RWPE1 (cell line): ENCODE measurements around the gene PALM2AKAP2.

Source experiments
- CTCF ChIA-PET: fragments of 350-600 bp; sonication (Branson Sonifier 250); formaldehyde crosslinking; extraction: SDS; loops from one replicate; lab custom pipeline; 2021; lab: Yijun Ruan, JAX
- POLR2A ChIA-PET: fragments of 400-600 bp; formaldehyde crosslinking; extraction: SDS; loops from one replicate; lab custom pipeline; 2020; ENCODE audit warnings: antibody characterized with exemption; ENCODE audit not compliant: low non-redundant PET; lab: Yijun Ruan, JAX
- DNase-seq: peaks from one replicate; pipeline ENCODE4 v3.0.0; 2012; ENCODE audit warnings: low spot score
- H3K27ac ChIP-seq: fragments of 450-650 bp; 2 replicates; pipeline ENCODE4 v1.5.1; 2017
- TF ChIP-seq, protein P1 (sequence below): fragments of 450-650 bp; conservative IDR thresholded peaks from 2 replicates; pipeline ENCODE4 v1.5.1; 2017; ENCODE audit warnings: low read depth, mild to moderate bottlenecking

Gene PALM2AKAP2

DNA sequence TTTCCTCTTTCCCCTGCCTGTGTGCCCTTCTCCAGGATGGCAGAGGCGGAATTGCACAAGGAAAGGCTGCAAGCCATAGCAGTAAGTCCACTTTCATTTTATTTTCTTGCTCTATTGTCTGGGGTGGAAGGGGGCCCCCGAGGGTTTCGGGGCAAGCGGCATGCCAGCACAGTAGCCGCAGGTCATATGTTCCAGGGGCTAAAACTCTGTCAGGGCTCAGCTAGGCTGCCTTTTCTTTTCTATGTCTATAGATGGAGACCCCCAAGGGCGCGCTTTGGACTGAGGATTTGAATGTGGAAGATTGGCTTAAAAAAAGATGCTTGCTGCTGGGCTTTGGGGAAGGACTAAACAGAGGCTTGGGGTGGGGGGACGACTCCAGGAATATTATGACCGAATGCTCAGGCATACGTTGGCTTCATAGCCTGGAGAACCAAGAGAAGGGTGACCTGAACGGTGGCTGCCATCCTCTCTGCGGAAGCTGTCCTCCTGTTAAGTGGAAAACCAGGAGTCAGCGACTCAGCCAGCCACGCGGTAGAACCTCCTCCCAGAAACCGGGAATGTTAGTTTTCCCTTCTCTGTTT, 545 bp downstream of the PALM2AKAP2 start:
- CTCF ChIA-PET = interaction anchor here (0.5 to 1.0 kb wide), 4 partner anchors 45 to 436 kb away, joined by 3 to 5 read pairs (median 4); no protein-coding TSS in a partner anchor
- DNase-seq = peak; percentile 36
- peak overlapping the region; percentile 71 for H3K27ac ChIP-seq
- TF ChIP-seq, protein P1, sequence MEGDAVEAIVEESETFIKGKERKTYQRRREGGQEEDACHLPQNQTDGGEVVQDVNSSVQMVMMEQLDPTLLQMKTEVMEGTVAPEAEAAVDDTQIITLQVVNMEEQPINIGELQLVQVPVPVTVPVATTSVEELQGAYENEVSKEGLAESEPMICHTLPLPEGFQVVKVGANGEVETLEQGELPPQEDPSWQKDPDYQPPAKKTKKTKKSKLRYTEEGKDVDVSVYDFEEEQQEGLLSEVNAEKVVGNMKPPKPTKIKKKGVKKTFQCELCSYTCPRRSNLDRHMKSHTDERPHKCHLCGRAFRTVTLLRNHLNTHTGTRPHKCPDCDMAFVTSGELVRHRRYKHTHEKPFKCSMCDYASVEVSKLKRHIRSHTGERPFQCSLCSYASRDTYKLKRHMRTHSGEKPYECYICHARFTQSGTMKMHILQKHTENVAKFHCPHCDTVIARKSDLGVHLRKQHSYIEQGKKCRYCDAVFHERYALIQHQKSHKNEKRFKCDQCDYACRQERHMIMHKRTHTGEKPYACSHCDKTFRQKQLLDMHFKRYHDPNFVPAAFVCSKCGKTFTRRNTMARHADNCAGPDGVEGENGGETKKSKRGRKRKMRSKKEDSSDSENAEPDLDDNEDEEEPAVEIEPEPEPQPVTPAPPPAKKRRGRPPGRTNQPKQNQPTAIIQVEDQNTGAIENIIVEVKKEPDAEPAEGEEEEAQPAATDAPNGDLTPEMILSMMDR = no peak
- POLR2A ChIA-PET = no interaction called here

GRCh38 chr9:109781086-109781485, 1.1 kb downstream of the PALM2AKAP2 start:
- H3K27ac ChIP-seq = peak overlapping the region; percentile 71
- ChIA-PET CTCF (interaction anchor here (0.5 to 1.0 kb wide), 2 partner anchors 70 to 340 kb away, joined by 3 read pairs; no protein-coding TSS in a partner anchor), POLR2A (no interaction called here)
- DNase-seq = no peak
- TF ChIP-seq, protein P1 = no peak

DNA sequence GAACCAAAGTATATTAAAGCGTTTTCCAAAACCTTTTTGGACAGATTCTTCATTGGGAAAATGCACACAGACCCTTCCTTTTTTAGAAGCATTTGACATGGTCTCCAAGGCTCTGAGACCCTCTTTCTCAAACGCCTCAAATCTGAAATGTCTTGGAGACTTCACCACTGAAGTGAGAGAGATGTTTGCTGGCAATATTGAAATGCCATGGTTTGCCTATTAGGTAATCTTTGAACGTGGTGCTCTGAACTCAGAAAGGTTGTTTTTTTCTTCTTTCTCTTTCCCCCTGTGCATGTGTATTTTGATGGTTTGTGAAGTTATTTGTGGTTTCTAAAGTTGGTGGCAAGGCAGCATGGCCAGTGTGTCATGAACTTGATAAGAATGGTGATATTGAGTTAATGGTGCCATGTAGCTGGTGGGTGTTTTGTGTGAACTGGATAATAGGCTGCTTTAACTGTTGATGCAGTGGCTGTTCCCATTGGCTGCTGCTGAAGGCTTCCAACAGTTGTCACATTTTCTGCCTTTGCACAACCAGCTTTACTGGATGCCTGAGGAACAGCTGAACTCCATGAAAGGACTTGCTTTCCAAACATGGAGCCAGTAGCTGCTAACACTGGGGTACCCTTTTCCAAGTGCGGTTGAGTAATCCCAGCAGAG, 1.7 kb downstream of the PALM2AKAP2 start:
- DNase-seq = no peak
- H3K27ac ChIP-seq = no peak overlapping the region
- ChIA-PET POLR2A (no interaction called here), CTCF (interaction anchor here (0.7 kb wide), 1 partner anchor 124 kb away, joined by 4 read pairs; no protein-coding TSS in a partner anchor)
- TF ChIP-seq, protein P1 = no peak

- POLR2A ChIA-PET = no interaction called here
These were observed 7.7 kb downstream of the PALM2AKAP2 start for GRCh38 chr9:109787735-109788134.

GRCh38 chr9:109789556-109789955, 9.6 kb downstream of the PALM2AKAP2 start:
- ChIA-PET POLR2A (no interaction called here), CTCF (no interaction called here)
- no peak for DNase-seq
- TF ChIP-seq, protein P1 = no peak
- no peak overlapping the region for H3K27ac ChIP-seq

More at GRCh38 chr9:109787735-109788134, 7.7 kb downstream of the PALM2AKAP2 start:
- DNase-seq = no peak
- TF ChIP-seq, protein P1 = no peak
- CTCF ChIA-PET = interaction anchor here (0.6 kb wide), 1 partner anchor 35 kb away, joined by 3 read pairs; no protein-coding TSS in a partner anchor
- H3K27ac ChIP-seq = no peak overlapping the region

GRCh38 chr9:109789971-109790370, 10.0 kb downstream of the PALM2AKAP2 start:
- ChIA-PET POLR2A (no interaction called here), CTCF (interaction anchor here (0.6 kb wide), 1 partner anchor 200 kb away, joined by 3 read pairs; no protein-coding TSS in a partner anchor)
- H3K27ac ChIP-seq = no peak overlapping the region
- TF ChIP-seq, protein P1 = no peak
- no peak for DNase-seq
